IPS DF 6.9 (cell line): ENCODE measurements around the gene PTPRC.

Source experiments
- DNase-seq: peaks from one replicate; pipeline ENCODE4 v3.0.0-alpha.2; 2013; ENCODE audit warnings: low read depth, low spot score
- H3K27ac ChIP-seq: one replicate; pipeline ENCODE4 v1.5.1; 2013; ENCODE audit warnings: low read length, control low read depth
- H3K27me3 ChIP-seq: 2 replicates; pipeline ENCODE4 v1.6.1; 2013; ENCODE audit warnings: mild to moderate bottlenecking, low read length; ENCODE audit not compliant: control insufficient read depth, insufficient read depth
- H3K36me3 ChIP-seq: 2 replicates; pipeline ENCODE4 v1.6.1; 2013; ENCODE audit warnings: low read length; ENCODE audit not compliant: control insufficient read depth, insufficient read depth
- H3K4me1 ChIP-seq: 2 replicates; pipeline ENCODE4 v1.6.1; 2013; ENCODE audit warnings: low read length; ENCODE audit not compliant: control insufficient read depth, insufficient read depth
- H3K4me3 ChIP-seq: 2 replicates; pipeline ENCODE4 v1.5.1; 2013; ENCODE audit warnings: mild to moderate bottlenecking, low read length
- H3K9me3 ChIP-seq: 2 replicates; pipeline ENCODE4 v1.6.1; 2013; ENCODE audit warnings: low read length, inconsistent platforms; ENCODE audit not compliant: control insufficient read depth, insufficient read depth
- WGBS: extraction: QIAGEN DNeasy Blood & Tissue Kit; methylation state at CpG from one replicate; pipeline ENCODE4 v1.1.7; 2013; ENCODE audit warnings: mixed read lengths, missing lambda C conversion rate; ENCODE audit not compliant: insufficient read length, insufficient coverage; 5-methylcytosine and 5-hydroxymethylcytosine counted together

Gene PTPRC

DNA sequence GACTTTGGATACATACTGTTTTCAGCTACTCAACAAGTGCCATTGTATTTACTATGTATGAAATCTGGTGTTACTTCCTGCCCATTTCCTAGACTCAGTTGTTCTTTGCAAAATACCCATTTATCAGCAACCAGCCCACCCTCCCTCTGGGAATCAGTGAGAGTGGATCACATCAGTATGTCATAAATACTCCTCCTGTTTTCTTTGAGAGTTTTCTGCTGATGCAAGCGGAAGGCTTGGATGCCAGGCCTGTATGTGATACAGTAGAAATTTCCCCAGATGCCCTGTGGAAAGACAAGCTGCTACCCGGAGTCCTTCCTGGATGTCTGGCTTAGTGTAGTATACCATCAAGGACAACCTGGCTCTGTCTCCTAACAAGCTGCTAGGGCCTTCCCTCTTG, 2.4 kb upstream of the PTPRC start:
- no peak overlapping the region for H3K27ac ChIP-seq
- no CpG with 5 or more reads among the region's 2 CpGs for WGBS

DNA sequence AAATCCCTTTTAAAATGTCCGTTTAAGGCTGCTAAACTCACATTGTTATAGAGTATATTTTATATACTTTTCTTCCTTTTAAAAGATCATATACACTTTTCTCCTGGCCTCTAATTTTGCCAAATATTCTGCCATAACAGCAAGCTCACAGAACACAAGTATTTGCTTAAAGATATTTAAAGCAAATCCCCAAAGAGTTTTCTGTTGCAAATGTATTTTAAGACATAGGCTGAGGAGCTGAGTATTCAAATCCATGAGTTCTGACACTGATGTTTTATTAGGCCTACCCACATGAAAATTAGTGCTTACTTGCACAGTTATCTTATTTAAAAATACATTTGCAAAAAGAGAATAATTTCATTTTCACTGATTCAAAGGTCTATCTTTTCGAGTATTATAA, 1.7 kb upstream of the PTPRC start:
- Histone ChIP-seq H3K9me3 (no peaks in the 10 kb centered on the region), H3K27me3 (no peaks in the 10 kb centered on the region), H3K36me3 (no peaks in the 10 kb centered on the region), H3K27ac (no peak overlapping the region), H3K4me1 (no peaks in the 10 kb centered on the region), H3K4me3 (no peak overlapping the region)
- no CpG with 5 or more reads among the region's 2 CpGs for WGBS
- DNase-seq = no peak

More for the DNA sequence above, 2.4 kb upstream of the PTPRC start:
- Histone ChIP-seq H3K4me1 (no peaks in the 10 kb centered on the region), H3K27me3 (no peaks in the 10 kb centered on the region), H3K9me3 (no peaks in the 10 kb centered on the region), H3K4me3 (no peak overlapping the region), H3K36me3 (no peaks in the 10 kb centered on the region)
- no peak for DNase-seq

DNA sequence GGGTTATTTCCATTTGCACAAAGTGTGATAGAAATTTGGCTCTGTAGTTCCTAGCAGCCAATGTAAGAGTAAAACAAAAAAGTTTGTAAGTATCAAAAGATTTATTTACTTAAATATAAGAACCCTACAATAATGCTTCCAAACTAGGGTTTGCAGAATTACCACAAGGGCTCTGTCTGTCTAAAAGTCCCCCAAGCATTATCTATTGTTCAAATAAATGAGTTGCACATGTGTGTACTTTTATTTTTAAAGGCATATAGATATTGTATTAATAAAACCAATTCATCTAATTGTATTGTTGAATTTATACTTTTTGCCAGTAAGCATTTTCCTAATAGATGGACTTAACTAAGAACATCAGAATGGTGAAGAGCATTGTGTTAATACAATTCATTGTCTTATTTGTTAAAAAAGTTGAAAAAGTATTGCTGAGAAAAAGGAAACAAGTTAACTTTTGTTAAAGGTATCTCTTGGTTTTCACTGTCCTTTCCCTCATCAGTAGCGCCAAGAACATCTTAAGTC, 863 bp upstream of the PTPRC start:
- H3K36me3 ChIP-seq = no peaks in the 10 kb centered on the region
- no peak overlapping the region for H3K27ac ChIP-seq
- H3K4me3 ChIP-seq = no peak overlapping the region
- H3K27me3 ChIP-seq = no peaks in the 10 kb centered on the region
- WGBS = no CpG with 5 or more reads among the region's 1 CpG
- no peaks in the 10 kb centered on the region for H3K4me1 ChIP-seq
- no peak for DNase-seq
- H3K9me3 ChIP-seq = no peaks in the 10 kb centered on the region

DNA sequence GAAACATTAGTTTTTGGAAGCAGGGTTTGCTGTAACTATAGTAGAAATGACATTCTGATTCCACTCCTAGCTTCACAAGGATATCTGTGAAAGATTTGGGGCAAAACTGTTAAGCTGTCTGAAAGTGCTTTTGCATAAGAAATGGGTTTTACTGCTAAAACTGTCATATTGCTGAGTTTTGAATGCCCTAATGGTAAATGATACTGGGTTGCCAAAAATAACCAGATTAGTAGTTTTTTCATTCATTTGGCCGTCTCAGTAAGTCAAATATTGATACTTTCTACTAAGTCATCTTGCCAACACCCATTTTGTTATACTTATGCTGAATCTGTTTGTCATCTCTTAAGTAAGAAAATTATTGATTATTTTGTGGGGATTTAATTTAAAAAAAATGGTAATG, 399 bp upstream of the PTPRC start:
- H3K27ac ChIP-seq = no peak overlapping the region
- DNase-seq = no peak
- no peaks in the 10 kb centered on the region for H3K4me1 ChIP-seq
- H3K9me3 ChIP-seq = no peaks in the 10 kb centered on the region
- no peaks in the 10 kb centered on the region for H3K27me3 ChIP-seq
- H3K4me3 ChIP-seq = no peak overlapping the region
- no peaks in the 10 kb centered on the region for H3K36me3 ChIP-seq
- no CpG with 5 or more reads among the region's 1 CpG for WGBS

DNA sequence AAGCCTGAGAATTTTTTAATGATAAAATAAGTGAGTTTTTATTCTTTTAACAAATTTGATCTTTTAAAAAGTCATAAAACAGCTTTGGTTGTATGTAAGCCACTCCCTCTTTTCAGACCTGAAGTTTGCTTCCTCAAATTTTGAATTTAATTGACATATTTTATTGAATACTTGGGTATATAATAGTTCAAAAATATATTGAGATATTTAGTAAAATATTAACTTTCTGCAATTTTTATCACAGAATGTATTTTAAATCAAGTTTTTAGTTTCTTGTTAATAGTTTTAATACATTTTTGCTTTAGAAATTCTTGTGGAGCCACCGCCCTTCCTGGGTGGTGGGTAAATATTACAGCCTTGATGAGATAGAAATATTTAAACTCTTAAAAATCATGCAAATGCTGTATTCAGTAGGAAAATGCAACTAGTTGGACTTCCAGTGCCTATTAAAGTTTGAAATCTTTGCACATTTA, 867 bp downstream of the PTPRC start:
- DNase-seq = no peak
- no peaks in the 10 kb centered on the region for H3K4me1 ChIP-seq
- H3K27me3 ChIP-seq = no peaks in the 10 kb centered on the region
- no peak overlapping the region for H3K4me3 ChIP-seq
- no CpG with 5 or more reads among the region's 1 CpG for WGBS
- no peaks in the 10 kb centered on the region for H3K36me3 ChIP-seq
- H3K27ac ChIP-seq = no peak overlapping the region
- no peaks in the 10 kb centered on the region for H3K9me3 ChIP-seq

DNA sequence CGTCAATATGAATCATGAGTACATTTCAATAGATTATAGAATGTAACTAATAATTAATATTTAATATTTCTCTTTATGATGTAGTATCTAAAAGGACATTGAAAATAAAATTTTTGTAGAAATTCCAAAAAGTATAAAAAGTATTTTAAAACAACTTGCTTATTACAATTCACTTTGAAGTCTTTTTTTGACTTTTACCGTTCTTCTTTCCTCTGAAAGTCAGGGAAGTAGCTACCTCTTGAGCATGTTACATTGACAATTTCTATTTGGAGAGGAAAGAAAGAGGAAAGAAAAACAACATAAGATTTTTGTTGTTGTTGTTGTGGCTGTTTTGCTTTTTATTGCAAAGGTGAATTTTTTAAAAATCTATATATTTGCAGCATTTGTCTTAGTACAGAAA, 1.3 kb downstream of the PTPRC start:
- H3K27me3 ChIP-seq = no peaks in the 10 kb centered on the region
- H3K36me3 ChIP-seq = no peaks in the 10 kb centered on the region
- WGBS = no CpG with 5 or more reads among the region's 2 CpGs
- no peak for DNase-seq
- H3K4me1 ChIP-seq = no peaks in the 10 kb centered on the region
- H3K4me3 ChIP-seq = no peak overlapping the region
- H3K27ac ChIP-seq = no peak overlapping the region
- H3K9me3 ChIP-seq = no peaks in the 10 kb centered on the region

DNA sequence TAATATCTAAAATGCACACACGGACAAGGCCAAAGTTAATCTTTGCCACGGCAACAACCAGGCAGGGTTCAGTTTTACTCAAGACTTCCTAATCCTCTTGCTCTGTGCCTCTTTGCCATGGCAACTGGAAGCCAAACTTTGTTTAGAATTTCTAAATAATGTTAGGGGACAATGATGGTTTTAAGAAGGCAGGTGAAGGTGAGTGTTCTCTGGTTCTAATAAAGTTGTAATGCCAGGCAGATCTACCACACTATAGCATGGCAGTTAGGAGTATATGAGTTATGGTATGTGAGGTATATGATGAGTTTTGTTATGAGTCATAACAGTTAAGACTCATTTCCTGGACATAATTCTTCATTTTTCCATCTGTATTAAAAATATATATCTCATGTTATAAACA, 2.7 kb downstream of the PTPRC start:
- Histone ChIP-seq H3K9me3 (no peaks in the 10 kb centered on the region), H3K27me3 (no peaks in the 10 kb centered on the region), H3K4me3 (no peak overlapping the region), H3K36me3 (no peaks in the 10 kb centered on the region), H3K27ac (no peak overlapping the region), H3K4me1 (no peaks in the 10 kb centered on the region)
- no peak for DNase-seq
- WGBS = no CpG with 5 or more reads among the region's 2 CpGs

DNA sequence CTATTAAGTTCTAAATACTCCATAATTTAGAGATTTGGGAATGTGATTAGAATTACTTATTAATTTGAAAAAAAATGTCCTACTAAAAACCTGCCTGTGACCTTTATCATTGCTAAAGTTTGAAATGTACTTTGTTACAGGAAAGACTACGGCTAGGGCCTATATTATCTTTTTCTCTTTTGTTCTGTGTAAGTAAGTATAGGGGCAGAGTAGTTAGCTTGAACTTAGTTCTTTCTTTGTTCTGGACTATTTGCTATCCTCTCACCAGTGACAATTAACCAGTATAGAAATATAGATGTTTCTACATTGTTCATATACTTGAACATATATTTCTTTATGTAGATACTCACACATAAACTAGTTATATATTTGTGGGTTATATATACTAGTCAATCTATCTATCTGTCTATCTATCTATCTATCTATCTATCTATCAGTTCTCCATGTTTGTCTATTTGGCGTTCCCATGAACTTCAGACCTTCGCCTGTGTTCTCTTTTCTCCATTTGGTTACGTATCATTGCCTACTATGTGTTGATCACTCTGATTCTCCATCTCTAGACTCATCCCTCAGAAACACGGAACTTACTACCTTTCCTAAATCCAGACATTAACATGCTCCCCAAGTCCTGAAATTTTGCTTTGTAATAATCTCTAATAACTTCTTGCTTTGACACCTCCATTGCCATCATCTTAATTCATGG, 3.3 kb downstream of the PTPRC start:
- H3K27ac ChIP-seq = no peak overlapping the region
- no peaks in the 10 kb centered on the region for H3K36me3 ChIP-seq
- no peaks in the 10 kb centered on the region for H3K27me3 ChIP-seq
- H3K4me1 ChIP-seq = no peaks in the 10 kb centered on the region
- DNase-seq = no peak
- H3K9me3 ChIP-seq = no peaks in the 10 kb centered on the region
- no CpG with 5 or more reads among the region's 5 CpGs for WGBS
- H3K4me3 ChIP-seq = no peak overlapping the region

DNA sequence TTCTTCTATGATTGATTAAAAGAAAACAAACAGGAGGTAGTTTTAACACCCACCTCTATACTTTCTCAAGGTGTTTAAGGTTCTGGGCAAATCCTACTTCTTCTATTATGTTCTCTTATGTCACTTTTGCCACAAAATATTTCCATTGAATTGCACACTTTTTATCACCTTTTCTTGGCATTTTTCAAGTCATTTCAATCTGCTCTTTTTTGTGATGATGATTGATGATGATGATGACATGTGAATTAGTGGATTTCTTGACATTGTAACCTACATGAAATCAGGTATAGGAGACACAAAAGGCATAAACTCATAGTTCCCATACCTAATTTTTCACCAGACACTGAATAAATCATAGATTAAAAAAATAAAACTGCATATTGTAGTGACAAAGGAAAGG, 4.1 kb downstream of the PTPRC start:
- Histone ChIP-seq H3K4me3 (no peak overlapping the region), H3K27me3 (no peaks in the 10 kb centered on the region), H3K9me3 (no peaks in the 10 kb centered on the region), H3K4me1 (no peaks in the 10 kb centered on the region), H3K36me3 (no peaks in the 10 kb centered on the region), H3K27ac (no peak overlapping the region)
- no peak for DNase-seq

DNA sequence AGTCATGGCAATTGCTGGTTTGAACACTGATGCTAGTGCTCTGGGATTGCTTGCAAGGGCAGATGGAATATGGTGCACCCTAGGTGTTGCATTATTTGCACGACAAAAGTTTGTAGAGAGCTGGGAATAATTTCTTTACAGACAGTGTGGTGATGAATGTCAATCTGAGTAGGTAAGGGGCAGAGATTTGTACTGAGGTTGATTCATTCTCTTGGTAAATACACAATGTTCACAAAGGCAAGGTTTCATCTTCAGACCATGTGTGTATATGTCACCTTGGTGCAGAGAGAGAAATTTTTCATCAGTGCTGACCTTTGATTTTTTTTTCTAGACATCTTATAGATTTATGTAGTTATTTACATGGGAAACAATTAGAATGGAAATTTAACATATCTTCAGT, 5.0 kb downstream of the PTPRC start:
- Histone ChIP-seq H3K27me3 (no peaks in the 10 kb centered on the region), H3K4me3 (no peak overlapping the region), H3K36me3 (no peaks in the 10 kb centered on the region), H3K9me3 (no peaks in the 10 kb centered on the region), H3K4me1 (no peaks in the 10 kb centered on the region), H3K27ac (no peak overlapping the region)
- no peak for DNase-seq
- WGBS = no CpG with 5 or more reads among the region's 1 CpG

DNA sequence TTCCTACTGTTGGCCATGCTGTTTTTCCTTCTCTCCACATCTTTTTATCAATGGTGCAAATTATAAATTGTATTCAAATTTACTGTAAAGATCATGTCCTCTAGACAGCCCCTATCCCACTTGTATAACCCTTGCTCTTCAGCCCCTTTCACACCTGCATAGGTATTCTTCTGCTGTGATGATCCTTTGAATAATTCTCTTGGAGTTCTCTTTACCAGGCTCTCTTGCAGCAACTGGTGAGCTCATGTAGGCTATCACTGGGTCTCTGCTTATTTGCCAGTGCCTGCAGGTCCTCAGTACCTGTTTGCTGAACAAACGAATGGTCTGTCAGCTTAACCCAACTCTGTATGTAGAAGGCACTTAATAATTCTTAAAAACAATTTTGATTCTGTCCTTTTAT, 8.2 kb downstream of the PTPRC start:
- no CpG with 5 or more reads among the region's 1 CpG for WGBS
- Histone ChIP-seq H3K27ac (no peak overlapping the region), H3K4me3 (no peak overlapping the region), H3K36me3 (no peaks in the 10 kb centered on the region), H3K27me3 (no peaks in the 10 kb centered on the region), H3K9me3 (no peaks in the 10 kb centered on the region), H3K4me1 (no peaks in the 10 kb centered on the region)
- DNase-seq = no peak
